OCI-LY7 (cell line): ENCODE results near the gene SNAP25. TPM values are rescaled to one million over a fixed set of nuclear protein-coding genes. Genes with fewer than 3 reads are reported as not detected.

Experiments
- BruUV-seq: library from RNA; stranded (reverse); fragments of 400-500 nt; replicated peaks from 2 replicates; lab custom pipeline; 2021; lab: Mats Ljungman, UMichigan
- CTCF ChIA-PET: fragments of 300-600 bp; sonication (Branson Sonifier 250); formaldehyde crosslinking; loops from one replicate; lab custom pipeline; 2022; ENCODE audit warnings: antibody characterized with exemption; ENCODE audit not compliant: unreplicated experiment; lab: Charles Lee
- POLR2A ChIA-PET: fragments of 300-600 bp; sonication (Branson Sonifier 250); formaldehyde crosslinking; loops from one replicate; lab custom pipeline; 2022; ENCODE audit warnings: antibody characterized with exemption; lab: Charles Lee
- DNase-seq: peaks from one replicate; pipeline ENCODE4 v3.0.0-alpha.2; 2015; ENCODE audit warnings: low spot score
- H2AFZ ChIP-seq: fragments of 200-600 bp; sonication (generic), shearing (Covaris generic); 2 replicates; pipeline ENCODE4 v1.6.1; 2014; ENCODE audit warnings: mild to moderate bottlenecking, antibody characterized with exemption, low read length, moderate library complexity
- H3K27ac ChIP-seq: fragments of 200-600 bp; sonication (generic); 2 replicates; pipeline ENCODE4 v1.5.1; 2014; ENCODE audit warnings: mixed run types, low read depth, mild to moderate bottlenecking, moderate library complexity, low read length, inconsistent platforms; ENCODE audit not compliant: poor library complexity, severe bottlenecking
- H3K36me3 ChIP-seq: fragments of 200-600 bp; sonication (generic); 2 replicates; pipeline ENCODE4 v1.6.1; 2014; ENCODE audit warnings: mild to moderate bottlenecking, antibody characterized with exemption, low read length, moderate library complexity, mixed read lengths; ENCODE audit not compliant: insufficient read depth
- H3K4me1 ChIP-seq: fragments of 200-600 bp; sonication (generic); 2 replicates; pipeline ENCODE4 v1.5.1; 2014; ENCODE audit warnings: mild to moderate bottlenecking, low read length; ENCODE audit not compliant: insufficient read depth, poor library complexity, severe bottlenecking
- H3K4me2 ChIP-seq: fragments of 200-600 bp; sonication (generic); 2 replicates; pipeline ENCODE4 v1.6.1; 2014; ENCODE audit warnings: mild to moderate bottlenecking, low read length
- H3K4me3 ChIP-seq: fragments of 200-600 bp; sonication (generic); 2 replicates; pipeline ENCODE4 v1.5.1; 2014; ENCODE audit warnings: mild to moderate bottlenecking, low read depth, low read length; ENCODE audit not compliant: poor library complexity, severe bottlenecking
- H3K79me2 ChIP-seq: fragments of 200-600 bp; sonication (generic); 2 replicates; pipeline ENCODE4 v1.6.1; 2016; ENCODE audit warnings: low read depth, mild to moderate bottlenecking, low read length, moderate library complexity, mixed read lengths; ENCODE audit not compliant: insufficient read depth
- H3K9me2 ChIP-seq: fragments of 200-600 bp; sonication (generic); 2 replicates; pipeline ENCODE4 v1.6.1; 2016; ENCODE audit warnings: mild to moderate bottlenecking, low read length, mixed read lengths; ENCODE audit not compliant: insufficient read depth
- H3K9me3 ChIP-seq: fragments of 200-600 bp; sonication (generic); 2 replicates; pipeline ENCODE4 v1.6.1; 2014; ENCODE audit warnings: mild to moderate bottlenecking, mixed run types, low read length, mixed read lengths
- H4K20me1 ChIP-seq: fragments of 200-600 bp; sonication (generic); 2 replicates; pipeline ENCODE4 v1.6.1; 2014; ENCODE audit warnings: mild to moderate bottlenecking, antibody characterized with exemption, low read length, moderate library complexity, mixed read lengths; ENCODE audit not compliant: insufficient read depth
- CTCF ChIP-seq: fragments of 200-600 bp; sonication (generic); conservative IDR thresholded peaks from 2 replicates; pipeline ENCODE4 v1.5.1; 2014; ENCODE audit warnings: mild to moderate bottlenecking, antibody characterized with exemption, low read length, moderate library complexity, mixed read lengths
- EZH2phosphoT487 ChIP-seq: fragments of 200-600 bp; sonication (generic); IDR thresholded peaks from 2 replicates; pipeline ENCODE4 v1.6.1; 2018; ENCODE audit warnings: low read depth, borderline replicate concordance, mild to moderate bottlenecking, mixed run types, antibody characterized with exemption, low read length, moderate library complexity, mixed read lengths
- intact Hi-C: fragments of 100-400 bp; cut with micrococcal nuclease; formaldehyde crosslinking; loops from one replicate; pipeline ENCODE4 v1.10.0; 2022; ENCODE audit not compliant: unreplicated experiment
- total RNA-seq, 2 experiments: library from RNA; depleted of rRNA in 1 of 2; stranded (reverse); fragments of >200 nt in 1 of 2; shearing (Covaris generic) in 1 of 2; gene quantifications; 2 replicates each; pipeline ENCODE4 v1.2.3, GENCODE V29; 2014 to 2022

The SNAP25 gene
- total RNA-seq, 2 experiments from 2014 or later: not detected

GRCh38 chr20:10178091-10178490 is 40.5 kb upstream of the SNAP25 start:
- no peak for TF ChIP-seq CTCF
- no peak for TF ChIP-seq EZH2phosphoT487
- H3K36me3 ChIP-seq: no peaks in the 10 kb centered on the region
- H3K9me3 ChIP-seq: no peaks in the 10 kb centered on the region
- no peaks in the 10 kb centered on the region for H3K9me2 ChIP-seq
- no peaks in the 10 kb centered on the region for H3K79me2 ChIP-seq
- intact Hi-C loops: no loop called here
- no peaks in the 10 kb centered on the region for H4K20me1 ChIP-seq
- H3K4me2 ChIP-seq: no peak overlapping the region
- H3K4me3 ChIP-seq: no peak overlapping the region
- BruUV-seq: no TSS peak
- no peaks in the 10 kb centered on the region for H3K4me1 ChIP-seq
- no peak for DNase-seq
- ChIA-PET CTCF (no interaction called here), POLR2A (no interaction called here)
- H3K27ac ChIP-seq: no peak overlapping the region
- no peak overlapping the region for H2AFZ ChIP-seq

GRCh38 chr20:10178727-10179313 is 39.8 kb upstream of the SNAP25 start:
- CTCF ChIA-PET: no interaction called here
- BruUV-seq: no TSS peak
- POLR2A ChIA-PET: no interaction called here

More at GRCh38 chr20:10178727-10179313, 39.8 kb upstream of the SNAP25 start:
- no peak for DNase-seq
- Histone ChIP-seq H3K9me2 (no peaks in the 10 kb centered on the region), H3K9me3 (no peaks in the 10 kb centered on the region), H3K27ac (no peak overlapping the region), H3K4me3 (no peak overlapping the region), H3K4me2 (no peak overlapping the region), H2AFZ (no peak overlapping the region), H4K20me1 (no peaks in the 10 kb centered on the region), H3K36me3 (no peaks in the 10 kb centered on the region), H3K79me2 (no peaks in the 10 kb centered on the region), H3K4me1 (no peaks in the 10 kb centered on the region)
- intact Hi-C loops: no loop called here
- TF ChIP-seq EZH2phosphoT487 (no peak), CTCF (no peak)
